ENCODE data around the gene LSG1.

Gene LSG1

DNA sequence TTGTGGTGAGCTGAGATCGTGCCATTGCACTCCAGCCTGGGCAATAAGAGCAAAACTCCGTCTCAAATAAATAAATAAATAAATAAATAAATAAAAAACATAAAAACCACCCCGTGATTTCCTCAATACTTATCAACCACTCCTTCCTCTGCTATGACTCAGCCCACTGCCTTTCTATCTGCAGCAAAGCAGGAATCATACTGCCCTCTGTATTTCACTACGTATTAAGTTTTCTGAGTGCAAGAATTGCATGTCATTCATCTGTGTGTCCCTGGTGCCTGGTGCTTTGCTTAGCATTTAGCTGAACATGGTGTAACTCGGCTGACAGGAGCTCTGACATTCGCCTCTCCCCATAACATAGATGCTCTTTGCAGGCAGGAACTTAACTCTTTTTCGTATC, 7.1 kb downstream of the LSG1 start:
- Histone ChIP-seq H3K9me3 (ENCODE audit: control insufficient read depth, low read length) (no peaks in the 10 kb centered on the region), H3K27me3 (ENCODE audit: control insufficient read depth, insufficient read depth, low read length) (no peaks in the 10 kb centered on the region), H3K36me3 (ENCODE audit: control insufficient read depth, insufficient read depth, low read length) (no peaks in the 10 kb centered on the region), H3K9ac (ENCODE audit: low read length) (no peak overlapping the region), H3K4me3 (ENCODE audit: low read length) (no peak overlapping the region), H3K4me1 (ENCODE audit: control insufficient read depth, insufficient read depth, low read length) (no peaks in the 10 kb centered on the region)

DNA sequence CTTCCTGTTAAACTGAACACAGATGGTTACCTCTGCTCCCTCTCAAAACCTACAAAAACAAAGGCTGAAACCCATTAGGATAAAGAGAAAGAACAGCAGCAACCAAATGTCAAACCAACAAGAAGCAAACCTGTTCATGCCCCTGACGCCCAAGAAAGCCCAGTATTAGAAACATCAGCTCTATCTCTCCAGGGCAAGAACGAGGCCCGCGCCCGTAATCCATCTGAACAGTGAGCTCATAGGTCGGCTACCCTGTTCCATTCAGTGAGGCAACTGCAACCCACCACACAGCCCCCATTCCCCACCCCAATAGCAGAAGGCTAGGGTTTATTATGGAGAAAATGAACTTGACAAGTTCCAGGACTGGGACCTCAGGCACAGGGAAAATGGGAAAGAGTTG, 10.0 kb downstream of the LSG1 start:
- Histone ChIP-seq H3K36me3 (ENCODE audit: control insufficient read depth, insufficient read depth, low read length) (no peaks in the 10 kb centered on the region), H3K27me3 (ENCODE audit: control insufficient read depth, insufficient read depth, low read length) (no peaks in the 10 kb centered on the region), H3K9me3 (ENCODE audit: control insufficient read depth, low read length) (no peaks in the 10 kb centered on the region), H3K4me1 (ENCODE audit: control insufficient read depth, insufficient read depth, low read length) (peaks cover 5% of the 10 kb centered on the region), H3K4me3 (ENCODE audit: low read length) (no peak overlapping the region), H3K9ac (ENCODE audit: low read length) (no peak overlapping the region)

DNA sequence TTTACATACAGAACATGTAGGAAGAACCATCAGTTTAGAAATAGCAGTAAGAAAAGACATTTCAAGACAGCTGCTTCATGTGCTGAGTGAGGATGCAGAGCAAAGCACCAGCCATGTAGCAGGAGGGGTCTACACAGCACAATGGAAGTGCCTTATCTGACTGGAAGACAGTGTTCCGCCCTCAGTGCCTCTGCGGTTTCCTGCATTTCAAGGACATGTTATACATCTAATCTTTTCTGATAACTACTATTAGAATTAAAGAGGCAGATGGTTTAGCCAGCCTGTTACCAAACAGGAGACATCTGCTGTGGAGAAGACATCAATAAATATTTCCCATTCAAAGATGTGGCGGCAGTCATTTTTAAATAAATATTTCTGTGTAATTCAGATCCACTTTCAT, 10.6 kb downstream of the LSG1 start:
- Histone ChIP-seq H3K36me3 (ENCODE audit: control insufficient read depth, insufficient read depth, low read length) (no peaks in the 10 kb centered on the region), H3K4me3 (ENCODE audit: low read length) (no peak overlapping the region), H3K9ac (ENCODE audit: low read length) (no peak overlapping the region), H3K9me3 (ENCODE audit: control insufficient read depth, low read length) (no peaks in the 10 kb centered on the region), H3K4me1 (ENCODE audit: control insufficient read depth, insufficient read depth, low read length) (peaks cover 5% of the 10 kb centered on the region), H3K27me3 (ENCODE audit: control insufficient read depth, insufficient read depth, low read length) (no peaks in the 10 kb centered on the region)

DNA sequence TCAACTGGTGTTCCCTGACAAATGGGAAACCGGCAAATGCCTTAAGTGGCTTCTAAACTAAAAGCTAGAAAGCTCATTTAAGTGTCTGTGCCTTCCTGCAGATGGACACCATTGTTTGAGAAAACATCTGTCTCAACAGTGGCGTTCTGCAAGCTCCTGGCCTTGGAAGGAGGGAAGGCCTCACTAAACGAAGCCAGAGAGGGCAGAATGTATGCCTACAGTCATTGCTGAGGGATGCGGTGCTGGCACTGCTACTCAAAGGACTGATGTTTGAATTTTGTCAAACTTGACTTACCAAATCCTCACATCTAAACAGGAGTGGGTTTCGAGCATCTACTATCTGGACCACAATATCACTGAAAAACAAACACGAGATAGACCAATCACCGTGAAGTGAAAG, 12.2 kb downstream of the LSG1 start:
- Histone ChIP-seq H3K4me1 (ENCODE audit: control insufficient read depth, insufficient read depth, low read length) (peaks cover 5% of the 10 kb centered on the region), H3K4me3 (ENCODE audit: low read length) (no peak overlapping the region), H3K9ac (ENCODE audit: low read length) (no peak overlapping the region), H3K36me3 (ENCODE audit: control insufficient read depth, insufficient read depth, low read length) (no peaks in the 10 kb centered on the region), H3K9me3 (ENCODE audit: control insufficient read depth, low read length) (no peaks in the 10 kb centered on the region), H3K27me3 (ENCODE audit: control insufficient read depth, insufficient read depth, low read length) (no peaks in the 10 kb centered on the region)

DNA sequence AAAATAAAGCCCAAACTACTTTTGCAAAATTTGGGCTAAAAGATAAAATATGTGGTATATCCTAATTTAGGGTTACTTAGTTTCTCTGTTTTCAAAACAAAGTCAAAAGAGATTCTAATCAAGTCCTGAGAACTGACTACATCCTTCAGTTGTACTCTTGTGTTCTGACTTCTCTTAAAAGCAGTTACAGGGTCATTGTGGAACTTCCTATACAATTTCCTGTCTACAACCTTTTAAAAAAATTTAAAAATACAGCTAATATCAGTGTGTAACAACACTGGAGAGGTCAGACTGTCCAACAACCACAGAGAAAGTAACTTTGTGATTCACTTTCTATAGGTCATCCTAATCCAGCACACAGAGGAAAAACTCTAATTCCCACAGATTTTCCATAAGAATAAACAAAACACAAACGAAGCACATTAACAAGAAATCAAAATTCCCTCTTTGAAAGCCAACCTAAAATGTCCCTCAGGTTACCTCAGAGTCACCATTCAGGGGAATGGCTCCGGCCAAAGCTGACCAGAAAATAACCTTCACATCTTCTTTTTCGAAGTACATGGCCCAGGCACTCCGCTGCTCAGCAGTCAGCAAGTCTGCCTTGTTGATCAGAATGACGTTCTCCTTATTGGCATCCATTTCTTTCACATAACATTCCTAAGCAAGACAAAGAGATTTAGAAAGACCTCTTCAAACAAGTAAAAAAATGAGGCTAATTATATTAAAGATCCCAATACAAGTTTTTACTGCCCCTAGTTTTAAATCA, 13.3 kb downstream of the LSG1 start:
- peaks cover 5% of the 10 kb centered on the region for H3K4me1 ChIP-seq (ENCODE audit: control insufficient read depth, insufficient read depth, low read length)
- H3K4me3 ChIP-seq (ENCODE audit: low read length) = no peak overlapping the region
- no peaks in the 10 kb centered on the region for H3K27me3 ChIP-seq (ENCODE audit: control insufficient read depth, insufficient read depth, low read length)
- H3K36me3 ChIP-seq (ENCODE audit: control insufficient read depth, insufficient read depth, low read length) = no peaks in the 10 kb centered on the region
- no peaks in the 10 kb centered on the region for H3K9me3 ChIP-seq (ENCODE audit: control insufficient read depth, low read length)
- H3K9ac ChIP-seq (ENCODE audit: low read length) = no peak overlapping the region

DNA sequence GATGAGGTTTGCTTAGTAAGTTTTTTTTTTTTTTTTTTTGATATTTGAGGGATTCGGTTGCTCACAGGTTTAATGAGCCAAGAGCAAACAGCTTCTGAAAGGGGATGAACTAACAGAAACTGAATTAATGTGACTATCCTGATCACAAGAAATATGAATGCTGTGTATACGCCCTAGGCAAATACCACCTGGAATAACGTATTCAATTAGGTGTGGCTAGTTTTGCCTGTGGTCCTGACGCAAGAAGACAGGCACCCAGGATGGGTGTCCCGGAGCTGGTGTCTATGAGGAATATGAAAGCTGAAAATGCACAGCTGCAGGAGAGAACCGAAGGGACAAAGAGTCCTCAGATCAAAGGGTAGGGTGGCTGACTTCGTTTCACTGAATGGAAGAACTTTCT, 14.6 kb downstream of the LSG1 start:
- no peak overlapping the region for H3K4me3 ChIP-seq (ENCODE audit: low read length)
- no peaks in the 10 kb centered on the region for H3K27me3 ChIP-seq (ENCODE audit: control insufficient read depth, insufficient read depth, low read length)
- peaks cover 5% of the 10 kb centered on the region for H3K4me1 ChIP-seq (ENCODE audit: control insufficient read depth, insufficient read depth, low read length)
- H3K9ac ChIP-seq (ENCODE audit: low read length) = no peak overlapping the region
- peaks cover 5% of the 10 kb centered on the region for H3K36me3 ChIP-seq (ENCODE audit: control insufficient read depth, insufficient read depth, low read length)
- H3K9me3 ChIP-seq (ENCODE audit: control insufficient read depth, low read length) = no peaks in the 10 kb centered on the region

DNA sequence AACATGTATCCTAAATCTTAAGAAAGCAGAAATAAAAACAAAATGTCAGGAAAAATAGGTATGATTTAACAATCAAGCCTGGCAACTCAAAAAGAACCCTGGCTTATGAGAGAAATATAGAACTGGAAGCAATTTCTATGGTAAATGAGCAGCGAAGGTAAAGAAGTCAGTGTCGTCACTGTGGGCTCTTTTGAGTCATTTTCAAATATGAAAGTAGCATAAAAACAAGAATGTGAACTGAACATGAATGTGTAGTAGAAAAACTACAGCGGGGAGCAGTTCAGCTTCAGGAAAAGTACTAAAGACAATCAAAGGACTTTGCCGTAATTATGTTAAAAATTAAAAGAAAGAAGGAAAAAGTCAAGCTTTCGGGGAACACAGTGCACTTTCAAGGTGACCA, 17.5 kb downstream of the LSG1 start:
- Histone ChIP-seq H3K27me3 (ENCODE audit: control insufficient read depth, insufficient read depth, low read length) (no peaks in the 10 kb centered on the region), H3K4me3 (ENCODE audit: low read length) (no peak overlapping the region), H3K9ac (ENCODE audit: low read length) (no peak overlapping the region), H3K36me3 (ENCODE audit: control insufficient read depth, insufficient read depth, low read length) (peaks cover 10% of the 10 kb centered on the region), H3K4me1 (ENCODE audit: control insufficient read depth, insufficient read depth, low read length) (peaks cover 5% of the 10 kb centered on the region), H3K9me3 (ENCODE audit: control insufficient read depth, low read length) (no peaks in the 10 kb centered on the region)

DNA sequence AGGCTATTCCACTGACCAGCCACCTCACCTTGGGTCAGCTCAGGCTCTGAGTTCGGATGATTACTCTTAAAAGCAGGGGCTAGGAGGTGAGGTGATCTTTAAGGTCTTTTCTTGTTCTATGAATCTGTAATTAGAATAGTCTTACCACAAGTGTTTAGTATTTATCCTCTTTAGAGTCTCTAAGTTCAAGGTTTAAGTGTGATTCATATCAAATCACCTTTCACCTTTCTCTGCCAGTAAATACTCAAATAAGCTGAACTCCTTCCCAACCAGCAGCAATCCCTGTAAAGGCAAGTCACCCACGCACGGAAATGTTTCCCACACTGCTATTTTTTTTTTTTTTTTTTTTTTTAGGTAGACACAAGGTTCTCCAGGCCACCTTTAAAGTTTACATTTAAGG, 24.2 kb downstream of the LSG1 start:
- Histone ChIP-seq H3K4me1 (ENCODE audit: control insufficient read depth, insufficient read depth, low read length) (no peaks in the 10 kb centered on the region), H3K4me3 (ENCODE audit: low read length) (no peak overlapping the region), H3K27me3 (ENCODE audit: control insufficient read depth, insufficient read depth, low read length) (no peaks in the 10 kb centered on the region), H3K36me3 (ENCODE audit: control insufficient read depth, insufficient read depth, low read length) (peaks cover 8% of the 10 kb centered on the region), H3K9ac (ENCODE audit: low read length) (no peak overlapping the region), H3K9me3 (ENCODE audit: control insufficient read depth, low read length) (no peaks in the 10 kb centered on the region)

DNA sequence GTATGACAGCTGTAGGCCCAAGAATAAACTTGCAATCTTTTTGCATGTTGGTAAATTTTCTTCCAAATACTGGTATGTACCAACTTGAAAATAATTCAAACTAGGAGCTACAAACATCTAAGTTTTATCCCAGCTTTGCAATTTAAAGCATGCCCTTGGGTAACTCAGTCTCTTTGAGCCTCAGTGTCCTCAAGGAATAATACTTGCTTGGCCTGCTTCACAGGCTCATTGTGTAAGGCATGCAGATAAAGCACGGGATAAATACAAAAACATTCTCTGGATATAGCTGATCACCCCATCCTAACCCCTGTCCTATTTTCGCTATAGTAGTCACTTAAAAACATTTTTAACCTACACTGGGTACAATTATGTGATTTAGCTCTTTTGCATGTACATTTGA, 29.2 kb downstream of the LSG1 start:
- no peak overlapping the region for H3K9ac ChIP-seq (ENCODE audit: low read length)
- H3K27me3 ChIP-seq (ENCODE audit: control insufficient read depth, insufficient read depth, low read length) = no peaks in the 10 kb centered on the region
- H3K9me3 ChIP-seq (ENCODE audit: control insufficient read depth, low read length) = no peaks in the 10 kb centered on the region
- H3K4me1 ChIP-seq (ENCODE audit: control insufficient read depth, insufficient read depth, low read length) = no peaks in the 10 kb centered on the region
- no peaks in the 10 kb centered on the region for H3K36me3 ChIP-seq (ENCODE audit: control insufficient read depth, insufficient read depth, low read length)
- H3K4me3 ChIP-seq (ENCODE audit: low read length) = no peak overlapping the region

DNA sequence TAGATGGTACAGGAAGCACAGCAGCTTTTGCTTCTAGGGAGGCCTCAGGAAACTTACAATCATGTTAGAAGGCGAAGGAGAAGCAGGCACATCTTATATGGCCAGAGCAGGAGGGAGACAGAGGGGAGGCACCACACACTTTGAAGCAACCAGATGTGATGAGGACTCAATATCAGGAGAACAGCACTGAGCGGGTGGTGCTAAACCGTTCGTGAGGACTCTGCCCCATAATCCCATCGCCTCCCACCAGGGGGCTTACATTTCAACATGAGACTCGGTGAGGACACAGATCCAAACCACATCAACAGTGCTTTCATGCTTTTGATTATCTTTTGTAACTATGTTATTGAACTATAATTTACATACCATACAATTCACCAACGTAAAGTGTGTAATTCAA, 31.2 kb downstream of the LSG1 start:
- no peak overlapping the region for H3K9ac ChIP-seq (ENCODE audit: low read length)
- no peak overlapping the region for H3K4me3 ChIP-seq (ENCODE audit: low read length)
- H3K9me3 ChIP-seq (ENCODE audit: control insufficient read depth, low read length) = no peaks in the 10 kb centered on the region
- H3K4me1 ChIP-seq (ENCODE audit: control insufficient read depth, insufficient read depth, low read length) = no peaks in the 10 kb centered on the region
- H3K27me3 ChIP-seq (ENCODE audit: control insufficient read depth, insufficient read depth, low read length) = no peaks in the 10 kb centered on the region
- no peaks in the 10 kb centered on the region for H3K36me3 ChIP-seq (ENCODE audit: control insufficient read depth, insufficient read depth, low read length)

DNA sequence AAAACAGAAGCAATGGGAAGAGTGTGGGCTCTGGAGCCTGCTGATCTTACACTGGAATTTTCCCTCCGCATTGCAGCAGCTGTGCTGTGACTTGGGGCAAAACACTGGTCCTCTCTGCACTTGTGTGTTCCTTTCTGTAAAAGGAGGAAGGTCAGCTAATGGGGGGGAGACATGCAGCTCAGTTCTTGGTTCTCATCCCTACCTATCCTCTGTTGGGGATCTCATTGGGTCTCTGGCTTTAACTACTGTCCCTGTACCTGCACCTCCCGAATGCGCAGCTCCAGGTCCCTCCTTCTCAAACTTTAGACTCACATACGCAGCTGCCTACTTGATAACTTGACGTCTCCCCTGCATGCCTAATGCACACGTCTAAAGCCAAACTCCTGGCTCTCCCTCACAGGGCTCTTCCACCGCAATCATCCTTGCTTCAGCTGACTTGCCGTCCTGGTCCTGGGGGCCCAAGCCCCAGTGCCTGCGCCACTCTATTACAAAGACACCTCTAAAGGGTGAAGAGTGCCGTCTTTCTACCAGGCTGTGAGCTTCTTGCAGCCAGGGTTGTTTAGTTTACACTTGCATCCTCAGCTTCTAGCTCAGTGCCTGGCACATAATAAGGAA, 32.9 kb downstream of the LSG1 start:
- H3K9ac ChIP-seq (ENCODE audit: low read length) = no peak overlapping the region
- H3K9me3 ChIP-seq (ENCODE audit: control insufficient read depth, low read length) = no peaks in the 10 kb centered on the region
- no peaks in the 10 kb centered on the region for H3K27me3 ChIP-seq (ENCODE audit: control insufficient read depth, insufficient read depth, low read length)
- H3K4me1 ChIP-seq (ENCODE audit: control insufficient read depth, insufficient read depth, low read length) = no peaks in the 10 kb centered on the region
- no peak overlapping the region for H3K4me3 ChIP-seq (ENCODE audit: low read length)
- no peaks in the 10 kb centered on the region for H3K36me3 ChIP-seq (ENCODE audit: control insufficient read depth, insufficient read depth, low read length)

DNA sequence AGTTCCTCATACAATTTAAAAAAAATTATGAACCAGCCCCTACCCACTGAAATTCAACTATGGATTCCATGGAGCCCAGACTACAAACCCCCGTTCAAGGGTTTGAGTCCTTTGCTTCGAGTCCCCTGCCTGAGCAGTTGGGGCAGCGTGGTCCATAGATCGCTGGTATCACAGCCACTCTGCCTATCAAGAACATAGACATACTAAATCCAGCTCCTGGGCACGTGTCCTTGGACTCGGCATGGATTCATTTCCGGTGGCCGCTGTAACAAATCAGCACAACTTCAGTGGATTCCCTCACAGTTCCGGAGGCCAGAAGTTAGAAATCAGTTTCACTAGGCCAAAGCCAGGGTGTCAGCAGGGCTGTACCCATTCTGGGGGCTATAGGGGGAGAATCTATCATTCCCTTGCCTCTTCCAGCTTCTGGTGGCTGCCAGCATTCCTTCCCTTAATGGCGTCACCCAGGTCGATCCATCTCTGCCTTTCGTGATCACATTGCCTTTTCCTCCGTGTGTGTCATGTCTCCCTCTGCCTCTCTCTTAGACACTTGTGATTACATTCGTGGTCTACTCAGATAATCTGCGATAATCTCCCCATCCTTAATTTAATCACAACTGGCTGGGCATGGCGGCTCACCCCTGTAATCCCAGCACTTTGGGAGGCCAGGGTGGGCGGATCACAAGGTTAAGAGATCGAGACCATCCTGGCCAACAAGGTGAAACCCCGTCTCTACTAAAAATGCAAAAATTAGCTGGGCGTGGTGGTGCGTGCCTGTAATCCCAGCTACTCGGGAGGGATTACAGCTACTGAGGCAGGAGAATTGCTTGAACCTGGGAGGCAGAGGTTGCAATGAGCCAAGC, 34.2 kb downstream of the LSG1 start:
- no peaks in the 10 kb centered on the region for H3K4me1 ChIP-seq (ENCODE audit: control insufficient read depth, insufficient read depth, low read length)
- H3K9ac ChIP-seq (ENCODE audit: low read length) = no peak overlapping the region
- H3K36me3 ChIP-seq (ENCODE audit: control insufficient read depth, insufficient read depth, low read length) = no peaks in the 10 kb centered on the region
- no peak overlapping the region for H3K4me3 ChIP-seq (ENCODE audit: low read length)
- no peaks in the 10 kb centered on the region for H3K9me3 ChIP-seq (ENCODE audit: control insufficient read depth, low read length)
- H3K27me3 ChIP-seq (ENCODE audit: control insufficient read depth, insufficient read depth, low read length) = no peaks in the 10 kb centered on the region

Measured in mucosa of stomach (tissue), 1 donor.